ENCODE results near the gene CCDC122. TPM values are rescaled to one million over a fixed set of nuclear protein-coding genes. Genes with fewer than 3 reads are reported as not detected.

CCDC122 gene
- total and polyA plus RNA-seq, 9 of the 15 experiments (the other 6 are each of a cell fraction or from before 2014, with no cell fraction given): not detected

- H3K79me2 ChIP-seq (ENCODE audit: control insufficient read depth, insufficient read depth, low read length): no peaks in the 10 kb centered on the region
- H3K4me1 ChIP-seq (replicated peaks in 1 of 2; ENCODE audit: control insufficient read depth in 2 of 2, insufficient read depth in 2 of 2, low read length in 2 of 2): no peaks in the 10 kb centered on the region
- in situ Hi-C loops (cut with MboI) (no loop called here), intact Hi-C loops (cut with micrococcal nuclease) (loop anchor here (5.0 kb wide), 2 partner anchors 717 to 837 kb away; no protein-coding TSS in a partner anchor)
- no peaks in the 10 kb centered on the region for H3K9me1 ChIP-seq (ENCODE audit: control insufficient read depth, insufficient read depth, low read length)
- H3K4me2 ChIP-seq (ENCODE audit: insufficient read depth, low read length): no peak overlapping the region
- 0% methylated on average over 5 of the region's 5 CpGs for WGBS (ENCODE audit: insufficient coverage, low coverage, missing lambda C conversion rate)
- no peak overlapping the region for H3K4me3 ChIP-seq
- no peaks in the 10 kb centered on the region for H3K27me3 ChIP-seq (ENCODE audit: control insufficient read depth in 2 of 2, insufficient read depth in 2 of 2, low read length in 2 of 2)
- no peak overlapping the region for H3K9ac ChIP-seq (ENCODE audit: insufficient read depth in 1 of 2, low read depth in 2 of 2, low read length in 2 of 2)
- BruUV-seq (replicated peaks): no TSS peak
- ChIA-PET CTCF (ENCODE audit: low intra/inter-chr PET ratio) (interaction anchor here (0.6 to 1.1 kb wide), 2 partner anchors 70 to 1161 kb away, joined by 3 read pairs; no protein-coding TSS in a partner anchor), POLR2A (no interaction called here)
- no peaks in the 10 kb centered on the region for H4K20me1 ChIP-seq (replicated peaks; ENCODE audit: control insufficient read depth, insufficient read depth, low read length)
- no peak overlapping the region for H3K27ac ChIP-seq (ENCODE audit: extremely low read depth, low read depth, low read length)
- no peak for FAIRE-seq
- H3K9me3 ChIP-seq (replicated peaks; ENCODE audit: control insufficient read depth, insufficient read depth, low read depth, low read length): no peaks in the 10 kb centered on the region
- H3K36me3 ChIP-seq (ENCODE audit: control insufficient read depth, insufficient read depth, low read length): no peaks in the 10 kb centered on the region
- ATAC-seq: peak; percentile 64; the same call in 1 of the 3 replicates
- no peak overlapping the region for H2AFZ ChIP-seq (ENCODE audit: low read depth, low read length)
- DNase-seq (ENCODE audit: extremely low read depth in 1 of 4, low spot score in 3 of 4): peak in 3 of 4 experiments; percentile 8 to 36 (median 18)
- no peak for TF ChIP-seq RNF219 (CRISPR knock-in tag; IDR thresholded peaks at IDR 0.05)
- TF ChIP-seq CTCF (IDR thresholded peaks at IDR 0.05 in 2 of 3, conservative IDR thresholded peaks at IDR 0.05 in 1 of 3; ENCODE audit: insufficient read depth in 2 of 3, low read depth in 1 of 3, low read length in 3 of 3): peak in 1 of 3 experiments; percentile 50; a peak in 2 of 6 replicates
- no peak for TF ChIP-seq ZBTB12 (CRISPR knock-in tag; IDR thresholded peaks at IDR 0.05)
- TF ChIP-seq RAD21 (CRISPR knock-in tag; conservative IDR thresholded peaks at IDR 0.05 in 1 of 2, IDR thresholded peaks at IDR 0.05 in 1 of 2): peak; percentile 51 to 63
- no peak for TF ChIP-seq CBFB (CRISPR knock-in tag; IDR thresholded peaks at IDR 0.05)
- peak; percentile 29; the same call in 1 of the 2 replicates for TF ChIP-seq REST (IDR thresholded peaks at IDR 0.05; ENCODE audit: borderline replicate concordance)
- TF ChIP-seq REST (CRISPR knock-in tag; IDR thresholded peaks at IDR 0.05; ENCODE audit: low read depth): no peak
These were observed 75.0 kb downstream of the CCDC122 start for GRCh38 chr13:43804461-43805070.

All from K562 (cell line).